ENCODE measurements around the gene DYNLT3. TPM values are rescaled to one million over a fixed set of nuclear protein-coding genes. Genes with fewer than 3 reads are reported as not detected.

The DYNLT3 gene
- total RNA-seq, 1 experiment from 2014 or later, result 17.4 TPM

DNA sequence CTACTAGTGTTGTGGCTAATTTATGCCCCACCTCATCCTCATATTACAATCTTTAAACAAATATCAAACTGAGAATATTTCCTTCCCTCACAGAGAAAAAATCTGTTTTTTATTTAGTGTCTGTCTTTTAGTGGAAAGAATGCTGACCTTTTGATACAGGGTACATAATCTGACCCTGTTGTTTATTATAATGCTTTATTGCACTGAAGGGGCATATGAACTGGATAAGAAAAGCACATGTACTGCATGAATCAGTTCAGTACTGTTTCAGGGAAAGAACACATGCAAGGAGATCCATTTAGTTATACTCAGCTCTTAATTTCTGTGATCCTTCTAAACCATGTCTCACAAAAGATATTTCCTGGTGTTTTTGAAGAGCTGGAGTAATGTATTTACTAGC lies 15.5 kb upstream of the DYNLT3 start:
- CTCF ChIA-PET, result no interaction called here
- DNase-seq (ENCODE audit: low read depth, low spot score) (no peak), ATAC-seq (no peak)
- intact Hi-C loops (cut with micrococcal nuclease; ENCODE audit: unreplicated experiment), result no loop called here
- no peak overlapping the region for H3K27ac ChIP-seq (ENCODE audit: low read length)
- H3K36me3 ChIP-seq (ENCODE audit: control insufficient read depth, insufficient read depth, low read length), result no peaks in the 10 kb centered on the region
- H3K4me1 ChIP-seq (ENCODE audit: control insufficient read depth, insufficient read depth, low read length), result no peaks in the 10 kb centered on the region
- POLR2A ChIA-PET, result no interaction called here
- in situ Hi-C loops (cut with HindIII; ENCODE audit: low pct_unique_long_range_greater_than_20kb, low sequenced_read_pairs), result no loop called here
- H3K4me3 ChIP-seq (ENCODE audit: low read depth in 2 of 2, low read length in 2 of 2), result no peak overlapping the region
- no peaks in the 10 kb centered on the region for H3K27me3 ChIP-seq (ENCODE audit: control insufficient read depth, insufficient read depth, low read length)
- no TSS peak for BruUV-seq (replicated peaks)
- TF ChIP-seq TCF7L2 (IDR thresholded peaks at IDR 0.05; ENCODE audit: low read depth, low read length) (no peak), SIN3A (IDR thresholded peaks at IDR 0.05; ENCODE audit: borderline replicate concordance, insufficient read depth, low read depth, low read length) (no peak), POLR2AphosphoS5 (IDR thresholded peaks at IDR 0.05; ENCODE audit: low read depth, low read length) (no peak)
- TF ChIP-seq, protein P1, sequence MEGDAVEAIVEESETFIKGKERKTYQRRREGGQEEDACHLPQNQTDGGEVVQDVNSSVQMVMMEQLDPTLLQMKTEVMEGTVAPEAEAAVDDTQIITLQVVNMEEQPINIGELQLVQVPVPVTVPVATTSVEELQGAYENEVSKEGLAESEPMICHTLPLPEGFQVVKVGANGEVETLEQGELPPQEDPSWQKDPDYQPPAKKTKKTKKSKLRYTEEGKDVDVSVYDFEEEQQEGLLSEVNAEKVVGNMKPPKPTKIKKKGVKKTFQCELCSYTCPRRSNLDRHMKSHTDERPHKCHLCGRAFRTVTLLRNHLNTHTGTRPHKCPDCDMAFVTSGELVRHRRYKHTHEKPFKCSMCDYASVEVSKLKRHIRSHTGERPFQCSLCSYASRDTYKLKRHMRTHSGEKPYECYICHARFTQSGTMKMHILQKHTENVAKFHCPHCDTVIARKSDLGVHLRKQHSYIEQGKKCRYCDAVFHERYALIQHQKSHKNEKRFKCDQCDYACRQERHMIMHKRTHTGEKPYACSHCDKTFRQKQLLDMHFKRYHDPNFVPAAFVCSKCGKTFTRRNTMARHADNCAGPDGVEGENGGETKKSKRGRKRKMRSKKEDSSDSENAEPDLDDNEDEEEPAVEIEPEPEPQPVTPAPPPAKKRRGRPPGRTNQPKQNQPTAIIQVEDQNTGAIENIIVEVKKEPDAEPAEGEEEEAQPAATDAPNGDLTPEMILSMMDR (IDR thresholded peaks at IDR 0.05), result no peak
- TF ChIP-seq, protein P2, sequence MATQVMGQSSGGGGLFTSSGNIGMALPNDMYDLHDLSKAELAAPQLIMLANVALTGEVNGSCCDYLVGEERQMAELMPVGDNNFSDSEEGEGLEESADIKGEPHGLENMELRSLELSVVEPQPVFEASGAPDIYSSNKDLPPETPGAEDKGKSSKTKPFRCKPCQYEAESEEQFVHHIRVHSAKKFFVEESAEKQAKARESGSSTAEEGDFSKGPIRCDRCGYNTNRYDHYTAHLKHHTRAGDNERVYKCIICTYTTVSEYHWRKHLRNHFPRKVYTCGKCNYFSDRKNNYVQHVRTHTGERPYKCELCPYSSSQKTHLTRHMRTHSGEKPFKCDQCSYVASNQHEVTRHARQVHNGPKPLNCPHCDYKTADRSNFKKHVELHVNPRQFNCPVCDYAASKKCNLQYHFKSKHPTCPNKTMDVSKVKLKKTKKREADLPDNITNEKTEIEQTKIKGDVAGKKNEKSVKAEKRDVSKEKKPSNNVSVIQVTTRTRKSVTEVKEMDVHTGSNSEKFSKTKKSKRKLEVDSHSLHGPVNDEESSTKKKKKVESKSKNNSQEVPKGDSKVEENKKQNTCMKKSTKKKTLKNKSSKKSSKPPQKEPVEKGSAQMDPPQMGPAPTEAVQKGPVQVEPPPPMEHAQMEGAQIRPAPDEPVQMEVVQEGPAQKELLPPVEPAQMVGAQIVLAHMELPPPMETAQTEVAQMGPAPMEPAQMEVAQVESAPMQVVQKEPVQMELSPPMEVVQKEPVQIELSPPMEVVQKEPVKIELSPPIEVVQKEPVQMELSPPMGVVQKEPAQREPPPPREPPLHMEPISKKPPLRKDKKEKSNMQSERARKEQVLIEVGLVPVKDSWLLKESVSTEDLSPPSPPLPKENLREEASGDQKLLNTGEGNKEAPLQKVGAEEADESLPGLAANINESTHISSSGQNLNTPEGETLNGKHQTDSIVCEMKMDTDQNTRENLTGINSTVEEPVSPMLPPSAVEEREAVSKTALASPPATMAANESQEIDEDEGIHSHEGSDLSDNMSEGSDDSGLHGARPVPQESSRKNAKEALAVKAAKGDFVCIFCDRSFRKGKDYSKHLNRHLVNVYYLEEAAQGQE (IDR thresholded peaks at IDR 0.05; ENCODE audit: insufficient read depth in 1 of 2, low read depth in 2 of 2, low read length in 1 of 2), result no peak
- no peaks in the 10 kb centered on the region for H3K9me3 ChIP-seq (ENCODE audit: control insufficient read depth, insufficient read depth, low read depth, low read length)

DNA sequence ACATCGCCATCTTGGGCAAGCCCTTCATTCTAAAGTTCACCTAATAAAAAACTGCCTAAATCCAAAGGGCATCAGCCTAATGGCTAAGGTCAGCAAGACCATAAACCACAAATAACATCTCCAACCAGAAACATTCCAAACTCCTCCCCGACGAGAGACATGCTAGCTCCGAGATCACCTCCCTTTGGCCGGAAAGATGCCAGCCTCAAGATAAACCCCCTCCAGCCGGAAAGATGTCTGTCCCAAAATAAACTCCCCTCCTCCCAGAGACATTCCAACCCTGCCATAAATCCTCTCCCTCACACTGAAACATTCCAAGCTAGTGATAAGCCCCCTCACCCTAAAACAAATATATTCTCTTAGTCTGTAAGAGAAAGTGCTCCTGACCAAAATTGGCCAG lies 13.3 kb upstream of the DYNLT3 start:
- no peak overlapping the region for H3K4me3 ChIP-seq (ENCODE audit: low read depth in 2 of 2, low read length in 2 of 2)
- no TSS peak for BruUV-seq (replicated peaks)
- in situ Hi-C loops (cut with HindIII; ENCODE audit: low pct_unique_long_range_greater_than_20kb, low sequenced_read_pairs) (no loop called here), intact Hi-C loops (cut with micrococcal nuclease; ENCODE audit: unreplicated experiment) (no loop called here)
- no peaks in the 10 kb centered on the region for H3K9me3 ChIP-seq (ENCODE audit: control insufficient read depth, insufficient read depth, low read depth, low read length)
- ATAC-seq, result no peak
- TF ChIP-seq POLR2AphosphoS5 (IDR thresholded peaks at IDR 0.05; ENCODE audit: low read depth, low read length) (no peak), TCF7L2 (IDR thresholded peaks at IDR 0.05; ENCODE audit: low read depth, low read length) (no peak), SIN3A (IDR thresholded peaks at IDR 0.05; ENCODE audit: borderline replicate concordance, insufficient read depth, low read depth, low read length) (no peak)
- TF ChIP-seq, protein P2 (IDR thresholded peaks at IDR 0.05; ENCODE audit: insufficient read depth in 1 of 2, low read depth in 2 of 2, low read length in 1 of 2), result no peak
- TF ChIP-seq, protein P1 (IDR thresholded peaks at IDR 0.05), result no peak
- no peaks in the 10 kb centered on the region for H3K27me3 ChIP-seq (ENCODE audit: control insufficient read depth, insufficient read depth, low read length)
- ChIA-PET POLR2A (no interaction called here), CTCF (no interaction called here)
- no peak for DNase-seq (ENCODE audit: low read depth, low spot score)
- no peak overlapping the region for H3K27ac ChIP-seq (ENCODE audit: low read length)
- H3K36me3 ChIP-seq (ENCODE audit: control insufficient read depth, insufficient read depth, low read length), result no peaks in the 10 kb centered on the region
- H3K4me1 ChIP-seq (ENCODE audit: control insufficient read depth, insufficient read depth, low read length), result no peaks in the 10 kb centered on the region

Data from Panc1 (cell line).